T-helper 1 cell (primary cell): ENCODE results near the gene NEU2.

Experiments
- DNase-seq, 5 donors: peaks; one replicate each; pipeline ENCODE4 v3.0.0-alpha.2; 2012 to 2020

The NEU2 gene

GRCh38 chr2:233079953-233080835 is 47.7 kb downstream of the NEU2 start:
- peak in 1 of 5 donors; percentile 50 for DNase-seq

- no peak for DNase-seq
Observed at GRCh38 chr2:233080836-233081229, 48.4 kb downstream of the NEU2 start.

DNA sequence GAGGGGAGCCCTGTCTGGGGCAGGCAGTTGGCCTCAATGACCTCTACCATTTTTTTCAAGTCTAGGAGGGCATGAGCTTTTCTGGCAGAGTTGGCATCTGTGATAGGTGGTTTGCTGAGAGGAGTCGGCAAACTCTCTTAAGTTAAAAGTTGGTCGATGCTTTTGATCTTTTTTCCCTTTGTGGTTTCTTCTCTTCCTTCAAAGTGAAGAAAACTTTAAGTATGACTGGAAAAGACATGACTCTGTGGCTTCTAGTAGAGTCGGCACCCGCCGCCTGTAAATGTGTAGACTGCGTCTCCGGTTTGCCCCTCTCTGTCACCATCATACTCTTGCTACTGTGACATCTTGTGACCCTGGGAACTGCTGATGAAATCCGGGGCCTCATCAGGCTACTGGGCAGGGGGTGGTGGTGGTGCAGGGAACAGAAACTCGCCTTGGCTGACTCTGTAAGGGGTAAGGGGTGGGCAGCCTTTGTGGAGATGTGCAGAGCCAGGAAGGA is 48.8 kb downstream of the NEU2 start:
- DNase-seq: peak in 3 of 5 donors; percentile 36 to 90 (median 53)

DNA sequence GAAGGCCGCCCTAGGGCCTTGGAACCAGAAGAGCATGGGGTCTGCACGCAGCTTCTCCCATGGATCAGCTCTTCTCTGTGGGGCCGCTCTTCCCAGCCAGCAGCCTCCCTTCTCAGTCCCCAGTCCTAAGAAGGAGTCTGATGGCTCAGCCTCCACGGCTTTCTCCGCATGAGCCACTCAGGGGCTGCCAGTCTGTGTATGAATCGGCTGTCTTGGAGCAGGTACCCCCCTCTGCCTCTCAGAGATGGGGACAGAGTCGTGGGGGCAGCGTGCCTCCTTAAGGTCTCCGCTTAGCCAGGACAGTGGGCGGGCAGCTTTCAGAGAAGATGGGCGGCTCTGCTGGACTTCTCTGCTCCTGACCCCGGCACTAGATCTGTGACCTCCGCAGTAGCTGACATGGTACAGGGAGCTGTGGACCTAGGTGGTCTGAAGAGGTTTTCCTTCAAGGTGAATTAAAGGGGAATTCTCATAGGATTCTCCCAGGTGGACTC is 49.3 kb downstream of the NEU2 start:
- no peak for DNase-seq

- DNase-seq: peak in 1 of 5 donors; percentile 81
Observed at GRCh38 chr2:233082222-233082930, 49.9 kb downstream of the NEU2 start.

DNA sequence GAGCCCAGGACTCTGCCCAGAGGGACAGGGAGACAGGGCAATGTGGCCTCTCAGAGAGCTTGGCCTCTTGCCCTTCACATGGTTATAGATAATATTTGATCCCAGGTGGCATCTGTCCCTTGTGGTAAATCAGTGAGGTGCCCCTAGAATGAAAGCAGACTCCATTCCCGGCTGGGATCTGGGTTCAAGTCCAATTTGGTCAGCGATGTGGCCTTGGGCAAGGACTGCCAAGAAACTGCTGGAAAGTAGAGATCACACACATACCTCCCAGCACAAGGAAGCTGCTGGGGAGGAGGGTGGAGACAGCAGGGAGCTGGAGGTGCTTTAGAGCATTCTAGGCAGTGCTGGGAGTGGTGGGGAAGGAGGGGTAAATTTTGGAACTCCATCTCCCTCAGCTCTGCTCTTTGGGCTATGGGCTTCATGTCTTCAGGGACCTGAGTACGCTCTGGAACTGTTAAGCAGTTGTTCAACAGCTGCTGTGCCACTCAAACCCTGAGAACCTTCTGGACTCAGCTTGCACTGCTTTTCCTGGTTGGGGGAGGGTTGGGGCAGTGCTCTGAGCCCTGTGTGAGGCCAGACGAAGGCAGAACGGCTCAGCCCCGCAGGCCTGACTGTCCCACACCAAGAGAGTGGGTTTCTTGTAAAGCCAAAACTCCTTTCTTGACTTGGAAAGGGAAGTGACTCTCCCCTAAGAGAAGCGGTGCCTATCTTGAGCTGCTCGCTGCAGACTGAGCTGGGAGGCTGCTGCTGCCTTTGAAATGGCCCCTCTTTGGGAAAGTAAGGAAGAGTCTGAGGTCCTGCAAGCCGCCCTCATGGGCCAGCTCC is 50.7 kb downstream of the NEU2 start:
- no peak for DNase-seq

DNA sequence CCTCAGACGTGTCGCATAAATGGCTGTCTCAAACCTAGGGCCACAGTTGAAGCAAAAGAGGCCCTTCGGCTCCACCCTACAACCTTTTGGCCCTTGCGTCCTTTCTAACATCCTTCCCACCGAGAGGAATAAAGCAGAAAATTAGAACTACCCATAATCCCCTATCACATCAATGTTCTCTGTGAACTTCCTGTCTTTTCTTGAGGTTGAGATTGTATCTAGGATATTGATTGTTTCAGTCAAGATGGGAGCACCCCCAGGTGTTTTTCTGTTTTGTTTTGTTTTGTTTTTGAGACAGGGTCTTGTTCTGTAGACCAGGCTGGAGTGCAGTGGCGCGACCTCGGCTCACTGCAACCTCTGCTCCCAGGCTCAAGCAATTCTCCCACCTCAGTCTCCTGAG is 51.3 kb downstream of the NEU2 start:
- no peak for DNase-seq

DNA sequence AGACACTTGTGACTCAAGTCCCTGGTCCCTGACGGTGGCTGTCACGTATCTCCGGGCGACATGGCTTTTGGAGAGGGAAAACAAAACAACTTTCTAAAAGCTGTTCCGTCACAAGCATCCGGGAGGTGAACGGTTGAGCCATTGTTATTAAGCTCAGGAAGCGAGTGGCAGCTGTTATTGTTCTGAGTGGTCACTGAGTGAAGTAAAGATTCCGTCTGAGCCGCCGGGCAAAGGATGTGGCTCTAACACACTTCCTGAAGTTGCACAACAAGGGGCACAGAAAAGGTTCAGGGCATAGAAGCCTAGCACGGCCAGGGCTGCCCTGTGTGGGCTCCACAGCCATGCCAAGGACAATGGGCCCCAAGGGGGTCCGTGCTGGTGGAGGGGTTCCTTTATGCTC is 52.0 kb downstream of the NEU2 start:
- peak in 2 of 5 donors; percentile 24 to 89 for DNase-seq
